Measurements from ENCODE around the gene ST7. TPM values are rescaled to one million over a fixed set of nuclear protein-coding genes. Genes with fewer than 3 reads are reported as not detected.

The ST7 gene
- total and polyA plus RNA-seq, 2 donors (not counting 3 experiments of a cell fraction or from before 2014, with no cell fraction given) = 18.6 to 24.9 TPM

DNA sequence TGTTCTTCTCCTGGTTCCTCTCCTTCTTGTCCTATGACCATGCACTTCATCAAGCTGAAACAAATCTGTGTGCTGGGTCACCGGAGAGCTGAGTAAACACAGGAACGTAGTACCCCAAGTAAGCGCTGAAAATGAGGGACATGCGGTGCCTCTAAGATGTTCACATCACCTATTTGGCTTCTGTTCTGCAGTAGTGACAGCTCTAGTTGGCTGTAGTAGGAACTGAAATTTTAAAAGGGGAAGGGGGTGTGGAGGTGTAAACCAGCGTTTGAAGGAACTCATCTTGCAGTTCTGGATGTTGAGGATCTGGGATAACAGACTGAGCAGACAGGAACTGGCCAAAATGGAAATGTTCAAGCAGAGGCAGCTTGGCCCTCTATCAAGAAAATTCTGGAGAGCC, 284.3 kb downstream of the ST7 start:
- Histone ChIP-seq H3K9ac (replicated peaks; ENCODE audit: extremely low read depth, insufficient read depth, low read length) (no peak overlapping the region), H3K4me3 (replicated peaks in 1 of 3; ENCODE audit: insufficient read depth in 1 of 3, low read depth in 1 of 3, low read length in 3 of 3) (no peak overlapping the region), H3K27ac (ENCODE audit: insufficient read depth, low read depth, low read length) (no peak overlapping the region), H3K4me1 (ENCODE audit: control insufficient read depth, extremely low read depth, insufficient read depth, low read length) (no peaks in the 10 kb centered on the region), H3K9me3 (replicated peaks; ENCODE audit: control insufficient read depth, insufficient read depth, low read length) (no peaks in the 10 kb centered on the region), H3K9me1 (replicated peaks; ENCODE audit: control insufficient read depth, extremely low read depth, insufficient read depth, low read length) (no peaks in the 10 kb centered on the region), H2AFZ (ENCODE audit: low read depth, low read length) (no peak overlapping the region), H3K36me3 (ENCODE audit: control insufficient read depth in 2 of 2, extremely low read depth in 1 of 2, insufficient read depth in 2 of 2, low read length in 2 of 2) (no peaks in the 10 kb centered on the region), H4K20me1 (replicated peaks; ENCODE audit: control insufficient read depth, extremely low read depth, insufficient read depth, low read length) (no peaks in the 10 kb centered on the region), H3K79me2 (ENCODE audit: control insufficient read depth, insufficient read depth, low read length) (no peaks in the 10 kb centered on the region), H3K27me3 (ENCODE audit: control insufficient read depth in 2 of 2, insufficient read depth in 2 of 2, low read length in 2 of 2) (peaks cover 0 to 3% of the 10 kb centered on the region in 2 experiments), H3K4me2 (ENCODE audit: insufficient read depth, low read length) (no peak overlapping the region)
- ChIA-PET CTCF (interaction anchor here (1.0 kb wide), 1 partner anchor 25 kb away, joined by 3 read pairs; no protein-coding TSS in a partner anchor), POLR2A (no interaction called here)
- TF ChIP-seq JUN (IDR thresholded peaks at IDR 0.05; ENCODE audit: borderline replicate concordance, insufficient read depth, insufficient read length, low read depth) = no peak
- no peak for TF ChIP-seq EZH2 (IDR thresholded peaks at IDR 0.05; ENCODE audit: borderline replicate concordance, low read depth, low read length, severe bottlenecking)
- no peak for TF ChIP-seq POLR2AphosphoS5 (IDR thresholded peaks at IDR 0.05; ENCODE audit: insufficient read depth, low read depth, low read length)
- TF ChIP-seq, protein P1, sequence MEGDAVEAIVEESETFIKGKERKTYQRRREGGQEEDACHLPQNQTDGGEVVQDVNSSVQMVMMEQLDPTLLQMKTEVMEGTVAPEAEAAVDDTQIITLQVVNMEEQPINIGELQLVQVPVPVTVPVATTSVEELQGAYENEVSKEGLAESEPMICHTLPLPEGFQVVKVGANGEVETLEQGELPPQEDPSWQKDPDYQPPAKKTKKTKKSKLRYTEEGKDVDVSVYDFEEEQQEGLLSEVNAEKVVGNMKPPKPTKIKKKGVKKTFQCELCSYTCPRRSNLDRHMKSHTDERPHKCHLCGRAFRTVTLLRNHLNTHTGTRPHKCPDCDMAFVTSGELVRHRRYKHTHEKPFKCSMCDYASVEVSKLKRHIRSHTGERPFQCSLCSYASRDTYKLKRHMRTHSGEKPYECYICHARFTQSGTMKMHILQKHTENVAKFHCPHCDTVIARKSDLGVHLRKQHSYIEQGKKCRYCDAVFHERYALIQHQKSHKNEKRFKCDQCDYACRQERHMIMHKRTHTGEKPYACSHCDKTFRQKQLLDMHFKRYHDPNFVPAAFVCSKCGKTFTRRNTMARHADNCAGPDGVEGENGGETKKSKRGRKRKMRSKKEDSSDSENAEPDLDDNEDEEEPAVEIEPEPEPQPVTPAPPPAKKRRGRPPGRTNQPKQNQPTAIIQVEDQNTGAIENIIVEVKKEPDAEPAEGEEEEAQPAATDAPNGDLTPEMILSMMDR (IDR thresholded peaks at IDR 0.05; ENCODE audit: extremely low read depth in 1 of 2, insufficient read depth in 1 of 2, low read depth in 1 of 2, low read length in 2 of 2) = no peak
- TF ChIP-seq GATA2 (IDR thresholded peaks at IDR 0.05; ENCODE audit: insufficient read depth, insufficient read length, low read depth, low read length) = no peak
- TF ChIP-seq MYC (IDR thresholded peaks at IDR 0.05; ENCODE audit: low read depth, low read length) = no peak
- no peak for TF ChIP-seq POLR2A (IDR thresholded peaks at IDR 0.05; ENCODE audit: low read depth, low read length)
- TF ChIP-seq, protein P2, sequence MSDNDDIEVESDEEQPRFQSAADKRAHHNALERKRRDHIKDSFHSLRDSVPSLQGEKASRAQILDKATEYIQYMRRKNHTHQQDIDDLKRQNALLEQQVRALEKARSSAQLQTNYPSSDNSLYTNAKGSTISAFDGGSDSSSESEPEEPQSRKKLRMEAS (IDR thresholded peaks at IDR 0.05; ENCODE audit: insufficient read depth, insufficient read length) = no peak
- TF ChIP-seq FOS (IDR thresholded peaks at IDR 0.05; ENCODE audit: borderline replicate concordance, insufficient read depth, low read length) = no peak
- FAIRE-seq (no peak), DNase-seq (ENCODE audit: low read depth, low spot score) (no peak)
- dilution Hi-C loops (cut with MboI; ENCODE audit: extremely low pct_ligation_motif_present, low sequenced_read_pairs) (no loop called here), intact Hi-C loops (cut with micrococcal nuclease) (no loop called here)
- no TSS peak for BruUV-seq (replicated peaks)

Measured in endothelial cell of umbilical vein (primary cell).